NCI-H1092 (cell line): ENCODE data around the gene ZBTB32.

ENCODE experiments used
- DNase-seq: peaks from one replicate; lab custom pipeline; 2025; lab: John Stamatoyannopoulos, UW

Gene ZBTB32

DNA sequence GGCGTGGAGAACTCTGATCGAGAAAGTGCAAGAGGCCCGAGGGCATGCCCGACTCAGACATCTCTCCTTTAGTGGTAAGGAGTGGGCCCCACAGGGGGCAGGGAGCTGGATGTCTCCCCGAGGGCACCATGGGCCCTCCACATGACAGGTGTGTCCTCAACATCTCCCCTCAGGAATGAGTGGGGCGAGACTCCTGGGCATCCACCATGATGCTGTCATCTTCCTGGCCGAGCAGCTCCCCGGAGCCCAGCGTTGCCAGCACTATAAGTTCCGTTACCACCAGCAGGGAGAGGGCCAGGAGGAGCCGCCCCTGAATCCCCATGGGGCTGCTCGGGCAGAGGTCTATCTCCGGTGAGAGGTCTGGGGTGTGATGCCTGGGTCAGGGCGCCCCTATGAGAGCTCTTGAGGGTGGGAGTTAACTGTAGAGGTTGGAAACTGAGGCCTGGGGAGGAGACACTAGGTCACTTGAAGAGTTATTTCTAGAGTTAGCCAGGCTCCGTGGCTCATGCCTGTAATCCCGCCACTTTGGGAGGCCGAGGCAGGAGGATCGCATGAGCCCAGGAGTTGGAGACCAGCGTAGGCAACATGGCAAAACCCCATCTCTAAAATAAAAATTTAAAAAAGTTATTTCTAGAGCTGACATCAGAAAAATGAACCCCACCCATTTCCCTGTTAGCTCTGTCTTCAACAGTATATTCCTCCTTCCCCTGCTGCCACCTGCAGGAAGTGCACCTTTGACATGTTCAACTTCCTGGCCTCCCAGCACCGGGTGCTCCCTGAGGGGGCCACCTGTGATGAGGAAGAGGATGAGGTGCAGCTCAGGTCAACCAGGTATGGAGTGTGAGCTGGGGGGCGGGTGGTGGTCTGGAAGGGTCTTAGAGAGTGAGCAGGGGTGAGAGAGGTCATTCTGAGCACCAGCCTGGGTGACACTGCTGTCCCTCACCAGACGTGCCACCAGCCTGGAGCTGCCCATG, 32.8 kb downstream of the ZBTB32 start:
- no peak for DNase-seq

- DNase-seq, result no peak
These were observed 33.9 kb downstream of the ZBTB32 start for GRCh38 chr19:35738021-35738886.

GRCh38 chr19:35738887-35739229, 34.5 kb downstream of the ZBTB32 start:
- no peak for DNase-seq

DNA sequence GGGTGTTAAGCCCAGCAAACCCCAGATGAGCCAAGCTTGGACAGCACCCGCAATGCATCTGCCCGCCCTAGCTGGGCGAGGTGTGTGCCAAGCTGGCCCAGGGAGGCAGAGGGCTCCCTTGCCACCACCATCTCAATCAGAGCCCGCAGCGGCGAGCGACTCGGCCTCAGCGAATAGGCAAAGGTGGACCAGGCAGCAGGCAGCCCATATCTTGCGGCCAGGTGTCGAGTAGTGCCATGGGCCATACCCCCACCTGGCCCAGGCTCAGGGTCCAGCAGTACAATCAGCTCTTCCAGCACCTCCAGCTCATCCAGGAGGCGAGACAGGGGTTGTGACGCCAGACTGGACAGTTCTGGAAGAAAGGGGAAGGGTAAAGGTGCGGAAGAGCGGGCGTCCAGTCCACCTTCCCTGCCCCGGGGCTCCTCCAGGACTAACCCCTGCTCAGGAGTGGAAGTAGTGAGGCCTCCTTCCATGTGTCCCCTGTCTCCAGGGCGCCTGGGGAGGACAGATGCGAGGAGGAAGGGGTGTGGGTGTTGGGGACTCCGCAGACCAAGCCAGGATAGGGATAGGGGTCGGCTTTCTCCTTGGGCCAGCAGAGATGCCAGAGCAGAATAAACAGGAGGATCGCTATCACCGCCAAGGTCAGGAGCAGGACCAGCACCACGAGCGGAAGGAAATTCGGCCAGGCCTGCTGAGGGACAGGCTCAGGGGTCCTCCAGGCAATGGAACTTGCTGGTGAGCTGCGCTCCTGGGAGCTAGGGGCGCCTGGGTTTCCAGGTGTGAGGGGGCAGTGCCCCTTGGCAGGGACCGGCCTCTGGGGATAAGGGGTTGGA, 35.1 kb downstream of the ZBTB32 start:
- no peak for DNase-seq

GRCh38 chr19:35740108-35740422, 35.7 kb downstream of the ZBTB32 start:
- DNase-seq, result no peak

- peak; percentile 92 for DNase-seq
These were observed 36.3 kb downstream of the ZBTB32 start for GRCh38 chr19:35740423-35741202.

GRCh38 chr19:35741203-35741515, 36.8 kb downstream of the ZBTB32 start:
- DNase-seq, result no peak

GRCh38 chr19:35742121-35742724, 37.9 kb downstream of the ZBTB32 start, which contains the start of gene IGFLR1:
Gene IGFLR1 (minus strand): TSS chr19:35742452. CDS start chr19:35741180, 1,272 bp downstream.
- no peak for DNase-seq

DNA sequence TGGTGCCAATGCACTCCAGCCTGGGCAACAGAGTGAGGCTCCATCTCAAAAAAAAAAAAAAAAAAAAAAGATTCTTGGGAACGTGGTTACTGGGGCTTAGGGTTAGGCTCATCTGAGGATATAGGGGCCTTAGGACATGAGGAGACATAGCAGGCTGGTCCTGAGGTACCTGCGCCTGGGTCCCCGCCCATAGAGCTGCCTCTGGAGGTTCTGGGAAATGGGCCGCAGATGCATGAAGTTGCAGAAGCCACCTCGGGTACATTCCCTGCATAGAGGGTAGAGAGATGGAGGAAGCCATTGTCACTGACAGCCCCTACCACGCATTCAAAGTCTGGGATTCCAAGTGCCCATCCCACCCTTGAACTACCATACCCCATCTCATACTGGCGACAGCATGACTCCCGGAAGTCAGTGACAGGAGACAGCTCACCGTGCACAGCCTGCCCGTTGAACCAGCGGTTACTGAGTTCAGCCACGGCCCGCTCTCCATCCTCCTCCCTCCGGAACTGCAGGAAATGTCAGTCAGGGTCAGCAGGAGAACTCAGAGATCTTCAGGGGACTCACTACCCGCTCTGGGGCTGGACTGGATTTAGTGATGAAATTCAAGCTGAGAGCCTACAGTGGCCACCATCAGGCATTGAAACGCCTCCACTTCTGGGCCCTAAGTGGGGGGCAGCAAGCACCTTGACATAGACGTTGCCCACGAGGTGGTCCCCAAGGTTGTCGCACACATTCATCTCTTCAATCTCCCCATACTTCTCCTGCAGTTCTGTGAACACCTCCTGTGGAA, 39.5 kb downstream of the ZBTB32 start:
- DNase-seq, result no peak

- DNase-seq, result peak; percentile 90
These were observed 40.3 kb downstream of the ZBTB32 start for GRCh38 chr19:35744430-35745327.

- peak; percentile 97 for DNase-seq
These were observed 41.1 kb downstream of the ZBTB32 start, which contains the start of the genes PSENEN and U2AF1L4 for GRCh38 chr19:35745328-35746086. Gene PSENEN (plus strand): TSS chr19:35745651. CDS start chr19:35745931, 280 bp downstream. Gene U2AF1L4 (minus strand): TSS chr19:35745418. CDS start chr19:35745391, 27 bp downstream.

GRCh38 chr19:35746087-35746462, 41.7 kb downstream of the ZBTB32 start:
- no peak for DNase-seq

- no peak for DNase-seq
These were observed 42.2 kb downstream of the ZBTB32 start for GRCh38 chr19:35746531-35746930.

- peak; percentile 95 for DNase-seq
These were observed 44.0 kb downstream of the ZBTB32 start, which contains the start of gene LIN37 for GRCh38 chr19:35748106-35749020. Gene LIN37 (plus strand): TSS chr19:35748576. CDS start chr19:35748725, 149 bp downstream.

DNA sequence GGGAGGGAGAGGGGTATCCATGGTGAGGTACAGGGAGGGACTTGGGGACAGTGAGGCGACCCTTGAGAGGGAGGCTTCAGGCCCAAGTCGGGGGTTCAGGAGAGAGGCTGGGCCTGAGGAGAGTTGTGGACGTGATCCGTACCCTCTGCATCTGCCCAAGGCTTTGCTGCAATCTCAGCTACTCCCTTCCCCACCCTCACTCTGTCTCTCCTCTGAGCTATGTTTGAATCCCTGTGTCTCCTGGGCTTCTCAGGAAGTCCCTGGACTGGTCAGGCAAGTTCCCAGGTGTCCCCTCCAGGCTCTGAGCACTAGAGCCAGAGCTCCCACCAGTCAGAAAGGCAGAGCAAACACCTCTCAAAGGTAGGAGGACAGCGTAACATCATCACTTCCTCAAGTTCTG, 45.8 kb downstream of the ZBTB32 start:
- DNase-seq, result no peak

GRCh38 chr19:35751839-35752745, 47.7 kb downstream of the ZBTB32 start:
- no peak for DNase-seq
